SK-N-MC (cell line): Measurements from ENCODE around the gene NUAK1.

Experiments used
- EZH2 ChIP-seq: fragments of 200-600 bp; sonication (generic); IDR thresholded peaks from one replicate; pipeline ENCODE4 v1.6.1; 2017; ENCODE audit warnings: antibody characterized with exemption
- POLR2AphosphoS5 ChIP-seq: IDR thresholded peaks from 2 replicates; pipeline ENCODE4 v1.6.1; 2012; ENCODE audit warnings: mild to moderate bottlenecking, low read depth, low read length, borderline replicate concordance

DNA sequence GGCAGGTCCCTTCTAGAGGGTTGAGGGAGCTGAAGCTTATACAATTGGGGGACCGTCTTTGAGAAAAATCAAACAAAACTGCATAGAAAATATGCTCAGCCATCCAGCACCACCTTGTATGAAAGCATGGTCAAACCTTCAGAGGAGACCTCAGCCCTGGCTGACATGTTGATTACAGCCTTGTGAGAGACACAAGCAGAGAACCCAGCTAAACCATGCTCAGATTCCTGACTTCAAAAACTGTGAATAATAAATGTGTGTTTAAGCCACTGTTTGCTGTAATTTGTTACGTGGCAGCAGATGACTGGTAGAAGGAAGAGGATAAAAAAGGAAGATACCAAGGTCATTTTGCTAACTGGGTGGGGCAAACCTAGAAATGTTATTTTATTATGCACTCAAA, 115.7 kb downstream of the NUAK1 start:
- TF ChIP-seq POLR2AphosphoS5 (no peak), EZH2 (no peak)
